ENCODE data around the gene TSPAN19.
A peak's percentile ranks its signal among the peaks of the same experiment; 100 is the strongest.

Gene TSPAN19

DNA sequence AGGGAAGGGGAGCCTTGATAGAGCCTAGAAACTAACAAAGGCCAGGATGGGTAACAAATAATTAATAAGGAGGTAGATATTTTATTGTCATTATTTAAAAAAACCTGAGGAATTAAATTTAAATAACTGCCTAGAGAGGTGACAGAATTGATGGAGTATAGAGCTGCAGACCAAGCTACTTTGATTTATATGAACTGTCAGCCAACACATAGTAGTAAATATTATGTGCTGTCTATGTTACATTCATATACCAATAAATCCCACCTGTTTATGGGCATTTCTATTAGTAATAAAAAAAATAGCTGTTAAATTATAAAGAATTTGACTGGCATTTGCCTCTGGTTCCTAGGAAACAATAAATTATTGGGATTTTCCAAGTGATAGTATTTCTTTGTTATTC lies 37.7 kb downstream of the TSPAN19 start:
- Histone ChIP-seq H3K27me3 (ENCODE audit: control insufficient read depth in 1 of 2, insufficient read depth in 1 of 2, low read length in 2 of 2) (no peaks in the 10 kb centered on the region), H3K9me3 (ENCODE audit: control insufficient read depth, low read length) (peaks cover 4% of the 10 kb centered on the region), H3K4me2 (ENCODE audit: low read length, poor library complexity, severe bottlenecking) (no peak overlapping the region), H3K79me1 (replicated peaks; ENCODE audit: low read length, poor library complexity, severe bottlenecking) (no peaks in the 10 kb centered on the region), H2BK5ac (ENCODE audit: low read depth, low read length, poor library complexity, severe bottlenecking) (no peak overlapping the region), H3K36me3 (ENCODE audit: control insufficient read depth in 1 of 2, insufficient read depth in 2 of 2, low read depth in 1 of 2, low read length in 2 of 2) (no peaks in the 10 kb centered on the region), H3K27ac (ENCODE audit: low read length, poor library complexity, severe bottlenecking) (no peak overlapping the region), H3K4me3 (ENCODE audit: insufficient read depth in 1 of 2, low read depth in 1 of 2, low read length in 2 of 2) (no peak overlapping the region), H2BK120ac (ENCODE audit: low read depth, low read length) (no peak overlapping the region), H2AK5ac (ENCODE audit: low read length, severe bottlenecking) (no peak overlapping the region), H4K8ac (ENCODE audit: low read length) (no peak overlapping the region), H2BK12ac (ENCODE audit: low read length in 2 of 2) (no peak overlapping the region), H3K23ac (ENCODE audit: low read length in 2 of 2) (no peak overlapping the region), H2BK15ac (ENCODE audit: low read depth, poor library complexity, severe bottlenecking) (no peak overlapping the region), H4K91ac (ENCODE audit: low read length) (no peak overlapping the region), H2AFZ (ENCODE audit: low read depth, low read length) (no peak overlapping the region), H3K4me1 (ENCODE audit: control insufficient read depth, insufficient read depth, low read depth, low read length) (no peaks in the 10 kb centered on the region), H3K14ac (ENCODE audit: low read length in 2 of 2) (no peak overlapping the region), H3K18ac (ENCODE audit: low read depth in 1 of 2, low read length in 2 of 2) (no peak overlapping the region), H3K4ac (ENCODE audit: low read depth in 1 of 2, low read length in 2 of 2) (no peak overlapping the region), H3K9ac (ENCODE audit: low read length) (no peak overlapping the region)
- DNase-seq: no peak

DNA sequence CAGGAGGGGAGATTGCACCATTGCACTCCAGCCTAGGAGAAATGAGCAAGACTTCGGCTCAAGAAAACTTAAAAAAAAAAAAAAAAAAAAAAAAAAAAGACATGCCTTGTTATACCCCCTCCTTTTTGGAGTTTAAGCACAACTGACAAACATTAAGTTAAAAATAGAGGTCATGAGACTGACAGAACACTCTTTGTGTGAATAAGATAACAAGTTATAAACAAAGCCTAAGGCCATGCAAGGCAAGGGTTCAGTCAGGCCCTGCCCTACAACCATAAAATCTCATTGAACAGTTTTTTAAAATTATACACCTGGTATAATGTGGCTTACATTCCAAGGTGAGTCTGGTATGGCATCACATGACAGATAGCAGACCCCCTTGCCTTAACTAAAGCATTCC lies 39.3 kb downstream of the TSPAN19 start:
- no peak overlapping the region for H4K91ac ChIP-seq (ENCODE audit: low read length)
- no peak overlapping the region for H2BK15ac ChIP-seq (ENCODE audit: low read depth, poor library complexity, severe bottlenecking)
- WGBS: no CpG with 5 or more reads among the region's 1 CpG

GRCh38 chr12:84995641-84996040 lies 40.4 kb downstream of the TSPAN19 start:
- no peak overlapping the region for H2AK5ac ChIP-seq (ENCODE audit: low read length, severe bottlenecking)
- no peak overlapping the region for H2BK12ac ChIP-seq (ENCODE audit: low read length in 2 of 2)

More for the DNA sequence above, 39.3 kb downstream of the TSPAN19 start:
- no peak overlapping the region for H2AFZ ChIP-seq (ENCODE audit: low read depth, low read length)
- H2AK5ac ChIP-seq (ENCODE audit: low read length, severe bottlenecking): no peak overlapping the region
- H3K18ac ChIP-seq (ENCODE audit: low read depth in 1 of 2, low read length in 2 of 2): no peak overlapping the region
- no peak overlapping the region for H4K8ac ChIP-seq (ENCODE audit: low read length)
- no peaks in the 10 kb centered on the region for H3K36me3 ChIP-seq (ENCODE audit: control insufficient read depth in 1 of 2, insufficient read depth in 2 of 2, low read depth in 1 of 2, low read length in 2 of 2)
- no peak for DNase-seq
- peak overlapping the region in 1 of 2 experiments; percentile 31 for H2BK12ac ChIP-seq (ENCODE audit: low read length in 2 of 2)
- no peak overlapping the region for H3K4ac ChIP-seq (ENCODE audit: low read depth in 1 of 2, low read length in 2 of 2)
- no peaks in the 10 kb centered on the region for H3K27me3 ChIP-seq (ENCODE audit: control insufficient read depth in 1 of 2, insufficient read depth in 1 of 2, low read length in 2 of 2)
- H3K27ac ChIP-seq (ENCODE audit: low read length, poor library complexity, severe bottlenecking): no peak overlapping the region
- H3K4me2 ChIP-seq (ENCODE audit: low read length, poor library complexity, severe bottlenecking): no peak overlapping the region
- no peak overlapping the region for H2BK120ac ChIP-seq (ENCODE audit: low read depth, low read length)
- no peaks in the 10 kb centered on the region for H3K79me1 ChIP-seq (replicated peaks; ENCODE audit: low read length, poor library complexity, severe bottlenecking)
- no peak overlapping the region for H3K9ac ChIP-seq (ENCODE audit: low read length)
- no peak overlapping the region for H3K23ac ChIP-seq (ENCODE audit: low read length in 2 of 2)
- H3K14ac ChIP-seq (ENCODE audit: low read length in 2 of 2): no peak overlapping the region
- H2BK5ac ChIP-seq (ENCODE audit: low read depth, low read length, poor library complexity, severe bottlenecking): no peak overlapping the region
- H3K9me3 ChIP-seq (ENCODE audit: control insufficient read depth, low read length): peaks cover 4% of the 10 kb centered on the region
- no peak overlapping the region for H3K4me3 ChIP-seq (ENCODE audit: insufficient read depth in 1 of 2, low read depth in 1 of 2, low read length in 2 of 2)
- H3K4me1 ChIP-seq (ENCODE audit: control insufficient read depth, insufficient read depth, low read depth, low read length): no peaks in the 10 kb centered on the region

DNA sequence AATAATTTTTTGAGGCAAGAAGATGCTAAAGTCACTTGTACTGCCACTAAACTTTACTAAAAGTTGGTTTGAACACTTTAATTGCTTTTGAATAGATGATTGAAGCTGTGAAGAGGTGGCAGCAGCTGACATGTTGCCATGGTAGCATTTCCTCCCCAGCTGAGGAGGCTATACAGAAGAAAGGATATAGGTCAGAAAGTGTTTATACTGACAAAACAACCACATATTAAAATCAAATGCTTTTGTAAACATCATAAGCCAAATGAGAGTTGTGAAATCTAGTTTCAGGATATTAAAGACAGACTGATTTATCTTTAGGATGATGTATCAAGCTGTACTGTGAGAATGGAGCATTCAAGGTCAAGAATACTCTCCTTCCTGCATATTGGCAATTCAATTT lies 41.7 kb downstream of the TSPAN19 start:
- H3K27me3 ChIP-seq (ENCODE audit: control insufficient read depth in 1 of 2, insufficient read depth in 1 of 2, low read length in 2 of 2): no peaks in the 10 kb centered on the region
- H3K14ac ChIP-seq (ENCODE audit: low read length in 2 of 2): no peak overlapping the region
- H3K4me1 ChIP-seq (ENCODE audit: control insufficient read depth, insufficient read depth, low read depth, low read length): no peaks in the 10 kb centered on the region
- DNase-seq: peak; percentile 45
- no peak overlapping the region for H4K91ac ChIP-seq (ENCODE audit: low read length)
- no peak overlapping the region for H3K4me2 ChIP-seq (ENCODE audit: low read length, poor library complexity, severe bottlenecking)
- peaks cover 4% of the 10 kb centered on the region for H3K9me3 ChIP-seq (ENCODE audit: control insufficient read depth, low read length)
- no peak overlapping the region for H4K8ac ChIP-seq (ENCODE audit: low read length)
- H3K27ac ChIP-seq (ENCODE audit: low read length, poor library complexity, severe bottlenecking): no peak overlapping the region
- no peaks in the 10 kb centered on the region for H3K79me1 ChIP-seq (replicated peaks; ENCODE audit: low read length, poor library complexity, severe bottlenecking)
- H3K18ac ChIP-seq (ENCODE audit: low read depth in 1 of 2, low read length in 2 of 2): no peak overlapping the region
- no peak overlapping the region for H2BK5ac ChIP-seq (ENCODE audit: low read depth, low read length, poor library complexity, severe bottlenecking)
- no peak overlapping the region for H2BK120ac ChIP-seq (ENCODE audit: low read depth, low read length)
- H2BK15ac ChIP-seq (ENCODE audit: low read depth, poor library complexity, severe bottlenecking): no peak overlapping the region
- H3K9ac ChIP-seq (ENCODE audit: low read length): no peak overlapping the region
- H3K36me3 ChIP-seq (ENCODE audit: control insufficient read depth in 1 of 2, insufficient read depth in 2 of 2, low read depth in 1 of 2, low read length in 2 of 2): no peaks in the 10 kb centered on the region
- no peak overlapping the region for H2AK5ac ChIP-seq (ENCODE audit: low read length, severe bottlenecking)
- H3K23ac ChIP-seq (ENCODE audit: low read length in 2 of 2): no peak overlapping the region
- H3K4ac ChIP-seq (ENCODE audit: low read depth in 1 of 2, low read length in 2 of 2): no peak overlapping the region
- H2AFZ ChIP-seq (ENCODE audit: low read depth, low read length): no peak overlapping the region
- no peak overlapping the region for H2BK12ac ChIP-seq (ENCODE audit: low read length in 2 of 2)
- H3K4me3 ChIP-seq (ENCODE audit: insufficient read depth in 1 of 2, low read depth in 1 of 2, low read length in 2 of 2): no peak overlapping the region

More at GRCh38 chr12:84995641-84996040, 40.4 kb downstream of the TSPAN19 start:
- Histone ChIP-seq H3K36me3 (ENCODE audit: control insufficient read depth in 1 of 2, insufficient read depth in 2 of 2, low read depth in 1 of 2, low read length in 2 of 2) (no peaks in the 10 kb centered on the region), H3K9ac (ENCODE audit: low read length) (no peak overlapping the region), H3K79me1 (replicated peaks; ENCODE audit: low read length, poor library complexity, severe bottlenecking) (no peaks in the 10 kb centered on the region), H2BK15ac (ENCODE audit: low read depth, poor library complexity, severe bottlenecking) (no peak overlapping the region), H4K8ac (ENCODE audit: low read length) (no peak overlapping the region), H2AFZ (ENCODE audit: low read depth, low read length) (no peak overlapping the region), H3K9me3 (ENCODE audit: control insufficient read depth, low read length) (peaks cover 4% of the 10 kb centered on the region), H3K4me1 (ENCODE audit: control insufficient read depth, insufficient read depth, low read depth, low read length) (no peaks in the 10 kb centered on the region), H2BK5ac (ENCODE audit: low read depth, low read length, poor library complexity, severe bottlenecking) (no peak overlapping the region), H3K4ac (ENCODE audit: low read depth in 1 of 2, low read length in 2 of 2) (no peak overlapping the region), H3K4me2 (ENCODE audit: low read length, poor library complexity, severe bottlenecking) (no peak overlapping the region), H4K91ac (ENCODE audit: low read length) (no peak overlapping the region), H3K18ac (ENCODE audit: low read depth in 1 of 2, low read length in 2 of 2) (no peak overlapping the region), H2BK120ac (ENCODE audit: low read depth, low read length) (no peak overlapping the region), H3K23ac (ENCODE audit: low read length in 2 of 2) (no peak overlapping the region), H3K4me3 (ENCODE audit: insufficient read depth in 1 of 2, low read depth in 1 of 2, low read length in 2 of 2) (no peak overlapping the region), H3K27me3 (ENCODE audit: control insufficient read depth in 1 of 2, insufficient read depth in 1 of 2, low read length in 2 of 2) (no peaks in the 10 kb centered on the region), H3K14ac (ENCODE audit: low read length in 2 of 2) (no peak overlapping the region), H3K27ac (ENCODE audit: low read length, poor library complexity, severe bottlenecking) (no peak overlapping the region)
- 100% methylated on average over 1 of the region's 2 CpGs for WGBS
- no peak for DNase-seq

Data from mesenchymal stem cell (in vitro differentiated cells and primary cell).